T-helper 17 cell (primary cell): Measurements from ENCODE around the gene RABGGTA. TPM values are rescaled to one million over a fixed set of nuclear protein-coding genes. Genes with fewer than 3 reads are reported as not detected.

Experiments
- total RNA-seq, 4 donors: library from RNA in 2 of 4; stranded (reverse) in 2 of 4; gene quantifications; one replicate each; pipeline ENCODE4 v1.2.3 and lab custom pipeline; 2022 to 2026

Gene RABGGTA
- total RNA-seq, 2 donors from 2014 or later, result 54.4 to 72.1 TPM

Other genes with a start within 250 kb of the RABGGTA start
- gene CARMIL3, start 219.6 kb downstream of the RABGGTA start, total RNA-seq, result under 1 TPM in 1 of 2 donors, not detected in 1; 0.31 TPM
- not detected for gene CPNE6, start 200.0 kb downstream of the RABGGTA start, total RNA-seq
- 10 to 100 TPM; 14.2 to 15.5 TPM for gene PCK2, start 177.3 kb downstream of the RABGGTA start, total RNA-seq
- gene DCAF11, start 156.8 kb downstream of the RABGGTA start, total RNA-seq, result 10 to 100 TPM; 75.5 to 86.1 TPM
- 1 to 10 TPM; 2.2 to 3.2 TPM for gene NRL, start 156.6 kb downstream of the RABGGTA start, total RNA-seq
- gene FITM1, start 140.9 kb downstream of the RABGGTA start, total RNA-seq, result 1 to 10 TPM; 1.4 to 1.9 TPM
- gene PSME1, start 135.4 kb downstream of the RABGGTA start, total RNA-seq, result 100 to 1,000 TPM; 235 to 257 TPM
- gene EMC9, start 130.0 kb downstream of the RABGGTA start, total RNA-seq, result 1 to 10 TPM; 8.3 to 9.7 TPM
- gene PSME2, start 125.0 kb downstream of the RABGGTA start, total RNA-seq, result 100 to 1,000 TPM; 134 to 141 TPM
- 10 to 100 TPM; 85.8 to 98.3 TPM for gene RNF31, start 124.1 kb downstream of the RABGGTA start, total RNA-seq
- gene IRF9, start 110.3 kb downstream of the RABGGTA start, total RNA-seq, result 100 to 1,000 TPM; 172 to 230 TPM
- 10 to 100 TPM; 66.3 to 94.8 TPM for gene REC8, start 99.5 kb downstream of the RABGGTA start, total RNA-seq
- gene IPO4, start 82.8 kb downstream of the RABGGTA start, total RNA-seq, result 10 to 100 TPM; 46.6 to 47.3 TPM
- gene TM9SF1, start 76.2 kb downstream of the RABGGTA start, total RNA-seq, result 10 to 100 TPM; 22.3 to 22.6 TPM
- gene TSSK4, start 65.9 kb downstream of the RABGGTA start, total RNA-seq, result under 1 TPM; 0.27 to 0.55 TPM
- gene CHMP4A, start 58.1 kb downstream of the RABGGTA start, total RNA-seq, result 10 to 100 TPM; 69.9 to 77.2 TPM
- gene MDP1, start 55.5 kb downstream of the RABGGTA start, total RNA-seq, result 1 to 10 TPM; 4.0 to 5.9 TPM
- gene NEDD8, start 39.2 kb downstream of the RABGGTA start, total RNA-seq, result 10 to 100 TPM; 90.0 to 99.5 TPM
- 10 to 100 TPM; 37.0 to 44.0 TPM for gene GMPR2, start 38.7 kb downstream of the RABGGTA start, total RNA-seq
- gene TINF2, start 29.0 kb downstream of the RABGGTA start, total RNA-seq, result 100 to 1,000 TPM; 106 to 107 TPM
- 1 to 10 TPM; 3.4 to 4.3 TPM for gene TGM1, start 8.4 kb downstream of the RABGGTA start, total RNA-seq
- 10 to 100 TPM; 24.0 to 27.0 TPM for gene DHRS1, start 28.2 kb upstream of the RABGGTA start, total RNA-seq
- 10 to 100 TPM; 25.7 to 27.7 TPM for gene NOP9, start 28.3 kb upstream of the RABGGTA start, total RNA-seq
- 10 to 100 TPM; 14.5 to 16.8 TPM for gene CIDEB, start 36.4 kb upstream of the RABGGTA start, total RNA-seq
- 10 to 100 TPM; 17.3 to 23.3 TPM for gene LTB4R2, start 38.5 kb upstream of the RABGGTA start, total RNA-seq
- 10 to 100 TPM; 21.5 to 23.1 TPM for gene LTB4R, start 39.9 kb upstream of the RABGGTA start, total RNA-seq
- 1 to 10 TPM; 5.4 to 7.9 TPM for gene ADCY4, start 63.5 kb upstream of the RABGGTA start, total RNA-seq
- 10 to 100 TPM; 22.7 to 26.1 TPM for gene RIPK3, start 68.4 kb upstream of the RABGGTA start, total RNA-seq
- not detected for gene NFATC4, start 96.6 kb upstream of the RABGGTA start, total RNA-seq
- under 1 TPM in 1 of 2 donors, not detected in 1; 0.22 TPM for gene NYNRIN, start 127.4 kb upstream of the RABGGTA start, total RNA-seq
- gene CBLN3, start 158.1 kb upstream of the RABGGTA start, total RNA-seq, result 1 to 10 TPM; 4.2 to 6.0 TPM
- 100 to 1,000 TPM; 118 to 128 TPM for gene KHNYN, start 158.4 kb upstream of the RABGGTA start, total RNA-seq
- 10 to 100 TPM; 64.3 to 82.6 TPM for gene SDR39U1, start 171.2 kb upstream of the RABGGTA start, total RNA-seq
- gene CMA1, start 236.7 kb upstream of the RABGGTA start, total RNA-seq, result not detected